ENCODE results near the gene RASL11B.
A peak's percentile ranks its signal among the peaks of the same experiment; 100 is the strongest.

Gene RASL11B

GRCh38 chr4:52843351-52843750, 18.8 kb upstream of the RASL11B start:
- DNase-seq (ENCODE audit: low spot score) = no peak

GRCh38 chr4:52843958-52844357, 18.2 kb upstream of the RASL11B start:
- no peak for DNase-seq (ENCODE audit: low spot score)

GRCh38 chr4:52844596-52844995, 17.5 kb upstream of the RASL11B start:
- DNase-seq (ENCODE audit: low spot score) = no peak

- no peak for DNase-seq (ENCODE audit: low spot score)
These were observed 15.6 kb upstream of the RASL11B start for GRCh38 chr4:52846502-52846901.

GRCh38 chr4:52848254-52848653, 13.9 kb upstream of the RASL11B start:
- DNase-seq (ENCODE audit: low spot score) = no peak

- no peak for DNase-seq (ENCODE audit: low spot score)
These were observed 11.6 kb upstream of the RASL11B start for GRCh38 chr4:52850406-52851124.

- peak; percentile 30 for DNase-seq (ENCODE audit: low spot score)
These were observed 10.1 kb upstream of the RASL11B start for GRCh38 chr4:52852041-52852440.

GRCh38 chr4:52852711-52853110, 9.4 kb upstream of the RASL11B start:
- peak; percentile 25 for DNase-seq (ENCODE audit: low spot score)

GRCh38 chr4:52853351-52853750, 8.8 kb upstream of the RASL11B start:
- peak; percentile 66 for DNase-seq (ENCODE audit: low spot score)

- no peak for DNase-seq (ENCODE audit: low spot score)
These were observed 5.3 kb upstream of the RASL11B start for GRCh38 chr4:52856801-52857200.

GRCh38 chr4:52860361-52860760, 1.8 kb upstream of the RASL11B start:
- no peak for DNase-seq (ENCODE audit: low spot score)

- DNase-seq (ENCODE audit: low spot score) = no peak
These were observed 820 bp upstream of the RASL11B start for GRCh38 chr4:52861171-52861823.

- no peak for DNase-seq (ENCODE audit: low spot score)
These were observed 583 bp downstream of the RASL11B start for GRCh38 chr4:52862639-52863161.

- DNase-seq (ENCODE audit: low spot score) = no peak
These were observed 1.2 kb downstream of the RASL11B start for GRCh38 chr4:52863324-52863723.

GRCh38 chr4:52864793-52865192, 2.7 kb downstream of the RASL11B start:
- no peak for DNase-seq (ENCODE audit: low spot score)

- no peak for DNase-seq (ENCODE audit: low spot score)
These were observed 3.2 kb downstream of the RASL11B start for GRCh38 chr4:52865300-52865699.

GRCh38 chr4:52866734-52867133, 4.6 kb downstream of the RASL11B start:
- DNase-seq (ENCODE audit: low spot score) = no peak

GRCh38 chr4:52867163-52867562, 5.0 kb downstream of the RASL11B start:
- no peak for DNase-seq (ENCODE audit: low spot score)

GRCh38 chr4:52868133-52868532, 6.0 kb downstream of the RASL11B start:
- DNase-seq (ENCODE audit: low spot score) = no peak

GRCh38 chr4:52869196-52869595, 7.1 kb downstream of the RASL11B start:
- DNase-seq (ENCODE audit: low spot score) = peak; percentile 78

GRCh38 chr4:52869656-52870055, 7.5 kb downstream of the RASL11B start:
- DNase-seq (ENCODE audit: low spot score) = no peak

GRCh38 chr4:52870225-52870624, 8.1 kb downstream of the RASL11B start:
- DNase-seq (ENCODE audit: low spot score) = no peak

GRCh38 chr4:52873191-52873590, 11.1 kb downstream of the RASL11B start:
- DNase-seq (ENCODE audit: low spot score) = no peak

Data from AG20443 (cell line).